ENCODE data around the gene VEGFA.
A peak's percentile ranks its signal among the peaks of the same experiment; 100 is the strongest.

Gene VEGFA

GRCh38 chr6:43768983-43769525 lies 957 bp upstream of the VEGFA start:
- DNase-seq (ENCODE audit: insufficient read length) (no peak), FAIRE-seq (no peak)
- TF ChIP-seq POLR2AphosphoS5 (IDR thresholded peaks at IDR 0.05; ENCODE audit: low read depth, low read length) (no peak), TAF1 (IDR thresholded peaks at IDR 0.05; ENCODE audit: borderline replicate concordance, low read depth, low read length) (no peak), POLR2A (IDR thresholded peaks at IDR 0.05; ENCODE audit: low read depth, low read length) (no peak)

DNA sequence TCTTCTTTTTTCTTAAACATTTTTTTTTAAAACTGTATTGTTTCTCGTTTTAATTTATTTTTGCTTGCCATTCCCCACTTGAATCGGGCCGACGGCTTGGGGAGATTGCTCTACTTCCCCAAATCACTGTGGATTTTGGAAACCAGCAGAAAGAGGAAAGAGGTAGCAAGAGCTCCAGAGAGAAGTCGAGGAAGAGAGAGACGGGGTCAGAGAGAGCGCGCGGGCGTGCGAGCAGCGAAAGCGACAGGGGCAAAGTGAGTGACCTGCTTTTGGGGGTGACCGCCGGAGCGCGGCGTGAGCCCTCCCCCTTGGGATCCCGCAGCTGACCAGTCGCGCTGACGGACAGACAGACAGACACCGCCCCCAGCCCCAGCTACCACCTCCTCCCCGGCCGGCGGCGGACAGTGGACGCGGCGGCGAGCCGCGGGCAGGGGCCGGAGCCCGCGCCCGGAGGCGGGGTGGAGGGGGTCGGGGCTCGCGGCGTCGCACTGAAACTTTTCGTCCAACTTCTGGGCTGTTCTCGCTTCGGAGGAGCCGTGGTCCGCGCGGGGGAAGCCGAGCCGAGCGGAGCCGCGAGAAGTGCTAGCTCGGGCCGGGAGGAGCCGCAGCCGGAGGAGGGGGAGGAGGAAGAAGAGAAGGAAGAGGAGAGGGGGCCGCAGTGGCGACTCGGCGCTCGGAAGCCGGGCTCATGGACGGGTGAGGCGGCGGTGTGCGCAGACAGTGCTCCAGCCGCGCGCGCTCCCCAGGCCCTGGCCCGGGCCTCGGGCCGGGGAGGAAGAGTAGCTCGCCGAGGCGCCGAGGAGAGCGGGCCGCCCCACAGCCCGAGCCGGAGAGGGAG lies 580 bp downstream of the VEGFA start:
- DNase-seq (ENCODE audit: insufficient read length) (no peak), FAIRE-seq (no peak)
- TF ChIP-seq POLR2AphosphoS5 (IDR thresholded peaks at IDR 0.05; ENCODE audit: low read depth, low read length) (no peak), TAF1 (IDR thresholded peaks at IDR 0.05; ENCODE audit: borderline replicate concordance, low read depth, low read length) (no peak), POLR2A (IDR thresholded peaks at IDR 0.05; ENCODE audit: low read depth, low read length) (no peak)

- no peak for TF ChIP-seq POLR2A (IDR thresholded peaks at IDR 0.05; ENCODE audit: low read depth, low read length)
- no peak for TF ChIP-seq POLR2AphosphoS5 (IDR thresholded peaks at IDR 0.05; ENCODE audit: low read depth, low read length)
- TF ChIP-seq TAF1 (IDR thresholded peaks at IDR 0.05; ENCODE audit: borderline replicate concordance, low read depth, low read length): no peak
- no peak for FAIRE-seq
- DNase-seq (ENCODE audit: insufficient read length): peak; percentile 59
Observed at GRCh38 chr6:43771210-43771857, 1.3 kb downstream of the VEGFA start.

DNA sequence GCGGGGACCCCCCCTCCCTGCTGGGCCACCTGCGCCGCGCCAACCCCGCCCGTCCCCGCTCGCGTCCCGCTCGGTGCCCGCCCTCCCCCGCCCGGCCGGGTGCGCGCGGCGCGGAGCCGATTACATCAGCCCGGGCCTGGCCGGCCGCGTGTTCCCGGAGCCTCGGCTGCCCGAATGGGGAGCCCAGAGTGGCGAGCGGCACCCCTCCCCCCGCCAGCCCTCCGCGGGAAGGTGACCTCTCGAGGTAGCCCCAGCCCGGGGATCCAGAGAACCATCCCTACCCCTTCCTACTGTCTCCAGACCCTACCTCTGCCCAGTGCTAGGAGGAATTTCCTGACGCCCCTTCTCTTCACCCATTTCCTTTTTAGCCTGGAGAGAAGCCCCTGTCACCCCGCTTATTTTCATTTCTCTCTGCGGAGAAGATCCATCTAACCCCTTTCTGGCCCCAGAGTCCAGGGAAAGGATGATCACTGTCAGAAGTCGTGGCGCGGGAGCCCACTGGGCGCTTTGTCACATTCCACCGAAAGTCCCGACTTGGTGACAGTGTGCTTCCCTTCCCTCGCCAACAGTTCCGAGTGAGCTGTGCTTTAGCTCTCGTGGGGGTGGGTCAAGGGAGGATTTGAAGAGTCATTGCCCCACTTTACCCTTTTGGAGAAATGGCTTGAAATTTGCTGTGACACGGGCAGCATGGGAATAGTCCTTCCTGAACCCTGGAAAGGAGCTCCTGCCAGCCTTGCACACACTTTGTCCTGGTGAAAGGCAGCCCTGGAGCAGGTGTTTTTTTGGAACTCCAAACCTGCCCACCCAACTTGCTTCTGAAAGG lies 2.1 kb downstream of the VEGFA start:
- peak; percentile 70 for DNase-seq (ENCODE audit: insufficient read length)
- TF ChIP-seq POLR2AphosphoS5 (IDR thresholded peaks at IDR 0.05; ENCODE audit: low read depth, low read length): no peak
- peak; percentile 48 for FAIRE-seq

DNA sequence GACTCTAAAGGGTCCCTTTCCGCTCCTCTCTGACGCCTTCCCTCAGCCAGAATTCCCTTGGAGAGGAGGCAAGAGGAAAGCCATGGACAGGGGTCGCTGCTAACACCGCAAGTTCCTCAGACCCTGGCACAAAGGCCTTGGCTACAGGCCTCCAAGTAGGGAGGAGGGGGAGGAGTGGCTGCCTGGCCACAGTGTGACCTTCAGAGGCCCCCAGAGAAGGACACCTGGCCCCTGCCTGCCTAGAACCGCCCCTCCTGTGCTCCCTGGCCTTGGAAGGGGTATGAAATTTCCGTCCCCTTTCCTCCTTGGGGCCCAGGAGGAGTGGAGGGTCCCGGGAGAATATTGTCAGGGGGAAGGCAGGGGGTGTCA lies 2.7 kb downstream of the VEGFA start:
- DNase-seq (ENCODE audit: insufficient read length): no peak
- FAIRE-seq: no peak
- TF ChIP-seq POLR2AphosphoS5 (IDR thresholded peaks at IDR 0.05; ENCODE audit: low read depth, low read length): no peak
- no peak for TF ChIP-seq TAF1 (IDR thresholded peaks at IDR 0.05; ENCODE audit: borderline replicate concordance, low read depth, low read length)
- no peak for TF ChIP-seq POLR2A (IDR thresholded peaks at IDR 0.05; ENCODE audit: low read depth, low read length)

GRCh38 chr6:43773050-43773979 lies 3.3 kb downstream of the VEGFA start:
- FAIRE-seq (peak; percentile 84), DNase-seq (ENCODE audit: insufficient read length) (peak; percentile 87)
- no peak for TF ChIP-seq TAF1 (IDR thresholded peaks at IDR 0.05; ENCODE audit: borderline replicate concordance, low read depth, low read length)
- TF ChIP-seq POLR2A (IDR thresholded peaks at IDR 0.05; ENCODE audit: low read depth, low read length): no peak
- no peak for TF ChIP-seq POLR2AphosphoS5 (IDR thresholded peaks at IDR 0.05; ENCODE audit: low read depth, low read length)

DNA sequence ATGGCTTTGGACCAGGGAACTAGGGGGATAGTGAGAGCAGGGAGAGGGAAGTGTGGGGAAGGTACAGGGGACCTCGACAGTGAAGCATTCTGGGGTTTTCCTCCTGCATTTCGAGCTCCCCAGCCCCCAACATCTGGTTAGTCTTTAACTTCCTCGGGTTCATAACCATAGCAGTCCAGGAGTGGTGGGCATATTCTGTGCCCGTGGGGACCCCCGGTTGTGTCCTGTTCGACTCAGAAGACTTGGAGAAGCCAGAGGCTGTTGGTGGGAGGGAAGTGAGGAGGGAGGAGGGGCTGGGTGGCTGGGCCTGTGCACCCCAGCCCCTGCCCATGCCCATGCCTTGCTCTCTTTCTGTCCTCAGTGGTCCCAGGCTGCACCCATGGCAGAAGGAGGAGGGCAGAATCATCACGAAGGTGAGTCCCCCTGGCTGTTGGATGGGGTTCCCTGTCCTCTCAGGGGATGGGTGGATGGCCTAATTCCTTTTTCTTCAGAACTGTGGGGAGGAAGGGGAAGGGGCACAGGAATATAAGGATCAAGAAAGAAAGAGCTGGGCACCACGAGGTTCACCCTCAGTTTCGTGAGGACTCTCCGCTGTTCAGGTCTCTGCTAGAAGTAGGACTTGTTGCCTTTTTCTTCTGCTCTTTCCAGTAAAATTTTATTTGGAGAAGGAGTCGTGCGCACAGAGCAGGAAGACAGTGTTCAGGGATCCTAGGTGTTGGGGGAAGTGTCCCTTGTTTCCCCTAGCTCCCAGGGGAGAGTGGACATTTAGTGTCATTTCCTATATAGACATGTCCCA lies 4.2 kb downstream of the VEGFA start:
- FAIRE-seq: no peak
- no peak for DNase-seq (ENCODE audit: insufficient read length)
- TF ChIP-seq POLR2AphosphoS5 (IDR thresholded peaks at IDR 0.05; ENCODE audit: low read depth, low read length): no peak
- TF ChIP-seq TAF1 (IDR thresholded peaks at IDR 0.05; ENCODE audit: borderline replicate concordance, low read depth, low read length): no peak
- no peak for TF ChIP-seq POLR2A (IDR thresholded peaks at IDR 0.05; ENCODE audit: low read depth, low read length)

- TF ChIP-seq POLR2A (IDR thresholded peaks at IDR 0.05; ENCODE audit: low read depth, low read length) (no peak), POLR2AphosphoS5 (IDR thresholded peaks at IDR 0.05; ENCODE audit: low read depth, low read length) (no peak), TAF1 (IDR thresholded peaks at IDR 0.05; ENCODE audit: borderline replicate concordance, low read depth, low read length) (no peak)
- FAIRE-seq: peak; percentile 24
- DNase-seq (ENCODE audit: insufficient read length): peak; percentile 87
Observed at GRCh38 chr6:43774776-43775534, 4.9 kb downstream of the VEGFA start.

- FAIRE-seq: no peak
- DNase-seq (ENCODE audit: insufficient read length): no peak
- TF ChIP-seq POLR2AphosphoS5 (IDR thresholded peaks at IDR 0.05; ENCODE audit: low read depth, low read length) (no peak), POLR2A (IDR thresholded peaks at IDR 0.05; ENCODE audit: low read depth, low read length) (no peak)
Observed at GRCh38 chr6:43775535-43775885, 5.5 kb downstream of the VEGFA start.
